Fibroblast of lung (primary cell): ENCODE data around the gene TBC1D5. TPM values are rescaled to one million over a fixed set of nuclear protein-coding genes. Genes with fewer than 3 reads are reported as not detected.

Experiments
- DNase-seq, 2 donors: peaks; one replicate each; pipeline versions ENCODE4 v3.0.0 to v3.0.0-alpha.2; 2010; ENCODE audit warnings: low read depth in 2 of 2
- H2AFZ ChIP-seq: 2 replicates; pipeline ENCODE4 v1.5.1; 2012; ENCODE audit warnings: low read length, control low read depth, inconsistent platforms
- H3K27ac ChIP-seq: 2 replicates; pipeline ENCODE4 v1.5.1; 2011; ENCODE audit warnings: low read length, control low read depth; ENCODE audit not compliant: insufficient read depth
- H3K27me3 ChIP-seq: 2 replicates; pipeline ENCODE4 v1.5.1; 2011; ENCODE audit warnings: mild to moderate bottlenecking, low read length; ENCODE audit not compliant: control insufficient read depth, insufficient read depth
- H3K36me3 ChIP-seq: 2 replicates; pipeline ENCODE4 v1.5.1; 2011; ENCODE audit warnings: low read length; ENCODE audit not compliant: control insufficient read depth, insufficient read depth
- H3K4me1 ChIP-seq: 2 replicates; pipeline ENCODE4 v1.5.1; 2011; ENCODE audit warnings: low read length; ENCODE audit not compliant: control insufficient read depth, insufficient read depth; ENCODE audit errors: extremely low read depth
- H3K4me2 ChIP-seq: 2 replicates; pipeline ENCODE4 v1.5.1; 2011; ENCODE audit warnings: low read length, control low read depth; ENCODE audit not compliant: insufficient read depth; ENCODE audit errors: extremely low read depth
- H3K4me3 ChIP-seq, 4 experiments: fragments of 200-600 bp in 1 of 4; sonication (generic) in 1 of 4; replicated peaks in 1 of 4; 2 replicates each; pipeline ENCODE4 v1.5.1; 2011 to 2016; ENCODE audit warnings: low read length in 4 of 4, low read depth in 3 of 4, mild to moderate bottlenecking in 3 of 4, control low read depth in 2 of 4, inconsistent platforms in 1 of 4, mixed read lengths in 1 of 4; ENCODE audit not compliant: insufficient read depth in 1 of 4; ENCODE audit errors: control extremely low read depth in 1 of 4
- H3K79me2 ChIP-seq: 2 replicates; pipeline ENCODE4 v1.5.1; 2012; ENCODE audit warnings: mild to moderate bottlenecking, low read length, inconsistent platforms; ENCODE audit not compliant: control insufficient read depth, insufficient read depth
- H3K9ac ChIP-seq: 2 replicates; pipeline ENCODE4 v1.5.1; 2011; ENCODE audit warnings: mild to moderate bottlenecking, low read length, control low read depth; ENCODE audit not compliant: insufficient read depth
- H3K9me3 ChIP-seq: 2 replicates; pipeline ENCODE4 v1.5.1; 2012; ENCODE audit warnings: low read depth, low read length; ENCODE audit not compliant: control insufficient read depth, insufficient read depth
- H4K20me1 ChIP-seq: 2 replicates; pipeline ENCODE4 v1.5.1; 2011; ENCODE audit warnings: low read length; ENCODE audit not compliant: control insufficient read depth, insufficient read depth; ENCODE audit errors: extremely low read depth
- EZH2 ChIP-seq: IDR thresholded peaks from 2 replicates; pipeline ENCODE4 v1.5.1; 2012; ENCODE audit warnings: low read length, control low read depth, mild to moderate bottlenecking; ENCODE audit errors: missing control alignments
- polyA plus RNA-seq, 2 donors: library from polyadenylated mRNA; depleted of rRNA in 1 of 2; stranded (reverse) in 1 of 2; unstranded in 1 of 2; fragments of >200 nt; gene quantifications; 2 replicates each; pipeline ENCODE4 v1.2.1, GENCODE V29; 2011 to 2012; ENCODE audit warnings: missing spikeins in 1 of 2
- total RNA-seq: library from RNA; depleted of rRNA; stranded (reverse); fragments of >200 nt; gene quantifications from 2 replicates; pipeline ENCODE4 v1.2.1, GENCODE V29; 2014
- TF ChIP-seq, protein P1 (sequence below), 2 donors: IDR thresholded peaks in 1 of 2; conservative IDR thresholded peaks in 1 of 2; 1 replicate in 1 of 2; 2 replicates in 1 of 2; pipeline ENCODE4 v1.5.1; 2011 to 2012; ENCODE audit warnings: low read length in 2 of 2, control low read depth in 1 of 2, inconsistent platforms in 1 of 2, low read depth in 1 of 2, mild to moderate bottlenecking in 1 of 2

TBC1D5 gene
- total and polyA plus RNA-seq, 2 donors (not counting 1 experiment from before 2014, with no cell fraction given): 43.6 to 129 TPM

DNA sequence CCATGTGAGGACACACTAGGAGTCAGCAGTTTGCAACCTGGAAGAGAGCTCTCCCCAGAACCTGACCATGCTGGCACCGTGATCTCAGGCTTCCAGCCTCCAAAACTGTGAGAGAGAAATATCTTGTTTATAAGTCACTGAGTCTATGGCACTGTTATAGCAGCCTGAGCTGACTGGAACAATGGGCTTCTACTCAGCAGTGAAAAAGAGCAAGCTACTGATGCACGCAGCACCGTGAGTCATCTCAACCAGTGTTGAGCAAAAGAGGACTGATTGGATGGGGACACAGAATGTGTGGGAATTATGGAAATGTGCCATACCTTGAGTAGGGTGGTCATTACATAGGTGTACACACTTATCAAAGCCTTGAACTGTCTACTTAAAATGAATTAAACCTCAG is 627.2 kb downstream of the TBC1D5 start:
- Histone ChIP-seq H4K20me1 (no peaks in the 10 kb centered on the region), H3K27me3 (no peaks in the 10 kb centered on the region), H3K4me3 (no peak overlapping the region), H3K4me1 (no peaks in the 10 kb centered on the region), H3K79me2 (no peaks in the 10 kb centered on the region), H2AFZ (no peak overlapping the region), H3K36me3 (no peaks in the 10 kb centered on the region), H3K9me3 (no peaks in the 10 kb centered on the region), H3K9ac (no peak overlapping the region), H3K4me2 (no peak overlapping the region), H3K27ac (no peak overlapping the region)
- peak in 1 of 2 donors; percentile 55 for DNase-seq
- TF ChIP-seq, protein P1, sequence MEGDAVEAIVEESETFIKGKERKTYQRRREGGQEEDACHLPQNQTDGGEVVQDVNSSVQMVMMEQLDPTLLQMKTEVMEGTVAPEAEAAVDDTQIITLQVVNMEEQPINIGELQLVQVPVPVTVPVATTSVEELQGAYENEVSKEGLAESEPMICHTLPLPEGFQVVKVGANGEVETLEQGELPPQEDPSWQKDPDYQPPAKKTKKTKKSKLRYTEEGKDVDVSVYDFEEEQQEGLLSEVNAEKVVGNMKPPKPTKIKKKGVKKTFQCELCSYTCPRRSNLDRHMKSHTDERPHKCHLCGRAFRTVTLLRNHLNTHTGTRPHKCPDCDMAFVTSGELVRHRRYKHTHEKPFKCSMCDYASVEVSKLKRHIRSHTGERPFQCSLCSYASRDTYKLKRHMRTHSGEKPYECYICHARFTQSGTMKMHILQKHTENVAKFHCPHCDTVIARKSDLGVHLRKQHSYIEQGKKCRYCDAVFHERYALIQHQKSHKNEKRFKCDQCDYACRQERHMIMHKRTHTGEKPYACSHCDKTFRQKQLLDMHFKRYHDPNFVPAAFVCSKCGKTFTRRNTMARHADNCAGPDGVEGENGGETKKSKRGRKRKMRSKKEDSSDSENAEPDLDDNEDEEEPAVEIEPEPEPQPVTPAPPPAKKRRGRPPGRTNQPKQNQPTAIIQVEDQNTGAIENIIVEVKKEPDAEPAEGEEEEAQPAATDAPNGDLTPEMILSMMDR (conservative IDR thresholded peaks at IDR 0.05 in 1 of 2, IDR thresholded peaks at IDR 0.05 in 1 of 2; ENCODE audit: low read depth in 1 of 2, low read length in 2 of 2): no peak
- no peak for TF ChIP-seq EZH2

DNA sequence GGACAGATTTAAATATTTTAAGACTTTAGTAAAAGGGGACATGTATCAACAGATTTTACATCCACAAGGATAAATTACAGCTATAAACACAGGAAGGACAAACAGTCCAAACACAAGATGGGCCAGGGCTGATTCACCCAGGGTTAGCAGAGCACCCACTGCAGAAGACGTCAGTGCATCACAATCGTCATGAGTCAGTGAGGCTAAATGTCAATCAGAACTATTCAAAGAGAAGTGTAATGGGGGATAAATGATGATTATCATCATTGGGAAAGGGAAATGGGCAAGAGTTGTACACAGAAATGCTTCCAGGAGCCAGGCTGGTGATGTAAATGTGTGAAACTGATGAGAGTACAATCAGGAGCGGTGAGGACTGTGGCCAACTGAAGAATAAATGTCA is 630.8 kb downstream of the TBC1D5 start:
- Histone ChIP-seq H3K4me2 (no peak overlapping the region), H3K4me1 (no peaks in the 10 kb centered on the region), H3K79me2 (no peaks in the 10 kb centered on the region), H2AFZ (no peak overlapping the region), H3K9me3 (no peaks in the 10 kb centered on the region), H3K27me3 (no peaks in the 10 kb centered on the region), H3K9ac (no peak overlapping the region), H3K36me3 (no peaks in the 10 kb centered on the region), H3K4me3 (no peak overlapping the region), H4K20me1 (no peaks in the 10 kb centered on the region), H3K27ac (peak overlapping the region; percentile 47)
- TF ChIP-seq EZH2: no peak
- DNase-seq: peak; percentile 28 to 57

DNA sequence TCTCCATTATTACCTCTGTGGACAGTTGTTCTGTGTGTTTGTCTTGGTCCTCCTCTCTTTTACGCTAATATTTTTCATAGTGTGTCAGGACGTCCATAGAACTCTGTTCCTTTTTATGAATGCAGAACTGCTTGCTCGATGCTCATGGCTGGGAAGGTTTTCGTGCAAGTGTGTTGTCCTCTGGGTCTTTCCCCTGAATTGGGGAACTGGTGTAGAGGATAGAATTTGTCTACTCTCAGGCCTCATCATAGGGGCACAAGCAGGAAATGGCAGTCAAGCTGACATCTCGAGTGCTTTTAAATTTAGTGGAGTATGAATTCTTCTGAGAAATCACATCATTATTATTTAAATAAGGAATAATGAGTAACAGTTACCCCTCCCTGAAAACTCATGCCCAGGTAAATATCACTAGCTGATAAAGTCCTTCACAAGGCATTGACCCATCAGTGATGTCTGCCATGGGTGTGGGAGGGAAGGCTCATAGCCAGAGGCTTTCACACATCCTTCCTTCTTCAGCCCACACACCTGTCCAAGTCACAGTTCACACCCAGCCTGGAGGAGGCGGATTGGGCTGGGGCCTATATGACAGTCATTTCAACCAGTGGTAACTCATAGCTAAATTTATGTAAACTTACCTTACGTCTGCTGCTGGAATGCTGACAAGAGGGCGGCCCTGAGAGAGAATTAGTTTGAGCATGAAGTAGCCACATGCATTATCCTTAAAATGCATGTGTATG is 631.6 kb downstream of the TBC1D5 start:
- Histone ChIP-seq H3K79me2 (no peaks in the 10 kb centered on the region), H3K4me3 (no peak overlapping the region), H3K4me2 (no peak overlapping the region), H3K4me1 (no peaks in the 10 kb centered on the region), H3K9ac (no peak overlapping the region), H4K20me1 (no peaks in the 10 kb centered on the region), H2AFZ (no peak overlapping the region), H3K9me3 (no peaks in the 10 kb centered on the region), H3K36me3 (no peaks in the 10 kb centered on the region), H3K27me3 (no peaks in the 10 kb centered on the region), H3K27ac (peak overlapping the region; percentile 20)
- no peak for DNase-seq
- TF ChIP-seq, protein P1 (conservative IDR thresholded peaks at IDR 0.05 in 1 of 2, IDR thresholded peaks at IDR 0.05 in 1 of 2; ENCODE audit: low read depth in 1 of 2, low read length in 2 of 2): no peak
- TF ChIP-seq EZH2: no peak
